Activated CD4-positive, alpha-beta memory T cell treated with anti-CD3 and anti-CD28 coated beads, Interleukin-2, amount 10 ng/mL, durations not matched to agents 7 days and 5 days (primary cell): Measurements from ENCODE around the gene GRK5. TPM values are rescaled to one million over a fixed set of nuclear protein-coding genes. Genes with fewer than 3 reads are reported as not detected.

Experiments
- CTCF ChIA-PET: fragments of 350-600 bp; sonication (Branson Sonifier 250); formaldehyde crosslinking; loops from one replicate; lab custom pipeline; 2021; ENCODE audit warnings: antibody characterized with exemption, inconsistent platforms; lab: Charles Lee
- POLR2A ChIA-PET: fragments of 350-600 bp; sonication (Branson Sonifier 250); formaldehyde crosslinking; loops from one replicate; lab custom pipeline; 2021; ENCODE audit warnings: antibody characterized with exemption; lab: Charles Lee
- DNase-seq: peaks from one replicate; pipeline ENCODE4 v3.0.0-alpha.2; 2020
- H3K27ac Mint-ChIP-seq: one replicate; pipeline ENCODE4 v1.8.0; 2021; ENCODE audit warnings: mild to moderate bottlenecking, mixed read lengths
- H3K27me3 Mint-ChIP-seq: one replicate; pipeline ENCODE4 v1.8.0; 2021; ENCODE audit warnings: mixed read lengths
- H3K36me3 Mint-ChIP-seq: one replicate; pipeline ENCODE4 v1.8.0; 2021; ENCODE audit warnings: low read depth, mixed read lengths
- H3K4me1 Mint-ChIP-seq: one replicate; pipeline ENCODE4 v1.8.0; 2021; ENCODE audit warnings: mixed read lengths
- H3K4me3 Mint-ChIP-seq: one replicate; pipeline ENCODE4 v1.8.0; 2021; ENCODE audit warnings: mild to moderate bottlenecking, mixed read lengths
- H3K9me3 Mint-ChIP-seq: one replicate; pipeline ENCODE4 v1.8.0; 2021; ENCODE audit warnings: mixed read lengths
- total RNA-seq, 2 experiments: library from RNA; stranded (reverse); gene quantifications; one replicate each; pipeline ENCODE4 v1.2.3, GENCODE V29; 2021

GRK5 gene
- total RNA-seq, 2 experiments from 2014 or later = 29.8 to 30.6 TPM

DNA sequence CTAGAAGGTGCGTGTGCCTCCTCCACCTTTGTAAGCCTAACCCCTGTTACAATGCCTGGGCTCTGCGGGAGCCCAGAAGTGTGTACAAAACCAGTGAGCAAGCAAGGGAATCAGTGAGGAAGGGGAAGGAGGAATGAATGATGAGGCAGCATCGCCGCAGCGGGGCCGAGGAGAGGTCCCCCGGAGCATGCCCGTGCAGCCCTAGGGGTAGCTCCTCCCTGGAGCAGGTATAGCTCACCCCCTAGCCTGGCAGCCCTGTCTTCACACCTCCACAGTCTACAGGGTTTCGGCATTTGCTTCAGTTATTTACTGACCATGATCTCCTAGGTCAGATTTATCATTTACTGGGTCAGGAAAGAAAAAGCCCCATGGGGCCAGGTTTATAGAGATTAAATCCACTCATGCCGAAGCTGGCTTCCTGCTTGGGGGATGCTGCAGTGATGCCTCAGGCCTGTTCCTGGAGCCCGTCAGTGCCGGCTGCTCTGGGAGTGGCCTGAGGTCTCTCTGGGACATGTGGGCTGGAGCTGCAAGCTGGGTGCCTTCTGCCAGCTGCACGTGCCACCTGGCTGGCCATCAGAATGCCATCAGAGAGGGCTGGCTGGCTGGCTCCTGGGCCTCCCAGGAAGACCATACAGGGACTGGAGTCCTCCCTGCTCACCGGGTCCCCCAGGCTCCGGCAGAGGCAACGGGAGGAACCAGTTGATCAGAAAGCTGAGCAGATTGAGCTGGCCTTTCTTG lies 138.9 kb downstream of the GRK5 start:
- Mint-ChIP-seq H3K27ac (no peak overlapping the region), H3K4me3 (no peak overlapping the region), H3K36me3 (peaks cover 32% of the 10 kb centered on the region), H3K9me3 (peaks cover 10% of the 10 kb centered on the region), H3K27me3 (no peaks in the 10 kb centered on the region), H3K4me1 (peaks cover 28% of the 10 kb centered on the region)
- CTCF ChIA-PET = no interaction called here
- no peak for DNase-seq
- POLR2A ChIA-PET = no interaction called here

DNA sequence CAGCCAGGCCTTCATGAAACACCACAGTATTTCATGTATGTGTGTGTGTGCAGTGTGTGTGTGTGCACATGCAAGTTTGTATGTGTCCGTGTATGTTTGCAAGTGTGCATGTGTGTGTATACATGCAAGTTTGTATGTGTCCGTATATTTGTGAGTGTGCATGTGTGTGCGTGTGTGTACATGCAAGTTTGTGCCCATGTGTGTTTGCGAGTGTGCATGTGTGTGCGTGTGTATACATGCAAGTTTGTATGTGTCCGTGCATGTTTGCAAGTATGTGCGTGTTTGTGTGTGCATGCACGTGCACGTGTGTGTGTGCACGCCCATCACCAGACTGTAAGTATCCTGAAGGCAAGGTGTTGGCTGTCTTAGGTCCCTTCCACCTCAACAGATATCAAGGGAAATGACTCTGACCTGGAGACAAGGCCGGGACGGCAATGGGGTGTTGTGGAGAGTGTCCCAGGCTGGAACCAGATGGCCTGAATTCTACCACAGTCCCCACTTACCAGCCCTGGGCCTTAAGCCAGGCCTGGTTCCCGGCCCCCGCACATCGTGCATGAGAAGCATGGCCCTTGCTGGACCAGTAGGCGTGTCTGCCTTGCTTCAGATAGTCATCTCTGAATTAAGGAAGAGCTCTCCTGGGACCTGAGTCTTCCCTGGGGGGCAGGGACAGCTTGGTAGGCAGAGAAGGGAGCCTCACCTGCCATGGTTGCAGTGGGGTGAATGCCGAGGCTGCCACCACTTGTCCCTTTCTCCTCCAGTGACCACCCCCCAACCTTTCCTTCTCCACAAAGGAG lies 140.0 kb downstream of the GRK5 start:
- Mint-ChIP-seq H3K36me3 (peaks cover 41% of the 10 kb centered on the region), H3K4me1 (peaks cover 17% of the 10 kb centered on the region), H3K27ac (no peak overlapping the region), H3K27me3 (no peaks in the 10 kb centered on the region), H3K4me3 (no peak overlapping the region), H3K9me3 (peaks cover 18% of the 10 kb centered on the region)
- ChIA-PET CTCF (no interaction called here), POLR2A (no interaction called here)
- DNase-seq = no peak

DNA sequence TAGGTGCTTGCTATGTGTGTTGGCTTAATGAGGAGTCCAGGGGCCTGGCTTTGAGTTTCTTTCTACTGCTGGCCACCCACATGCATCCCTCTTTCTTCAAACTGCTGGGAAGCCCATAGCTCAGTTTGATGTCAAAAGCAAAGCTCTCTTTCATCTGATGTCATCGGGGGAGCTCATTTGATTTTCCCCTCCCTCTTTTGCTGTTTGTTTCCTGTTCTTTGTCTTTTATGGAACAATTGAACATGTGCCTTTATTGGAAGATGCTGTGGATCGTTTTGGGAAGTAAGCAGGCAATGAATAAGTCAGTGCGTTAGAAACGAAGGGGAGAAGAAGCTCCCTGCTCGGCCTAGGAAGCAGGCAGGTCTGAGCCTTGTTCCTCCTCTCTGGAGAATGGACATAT lies 140.7 kb downstream of the GRK5 start:
- peaks cover 18% of the 10 kb centered on the region for H3K9me3 Mint-ChIP-seq

DNA sequence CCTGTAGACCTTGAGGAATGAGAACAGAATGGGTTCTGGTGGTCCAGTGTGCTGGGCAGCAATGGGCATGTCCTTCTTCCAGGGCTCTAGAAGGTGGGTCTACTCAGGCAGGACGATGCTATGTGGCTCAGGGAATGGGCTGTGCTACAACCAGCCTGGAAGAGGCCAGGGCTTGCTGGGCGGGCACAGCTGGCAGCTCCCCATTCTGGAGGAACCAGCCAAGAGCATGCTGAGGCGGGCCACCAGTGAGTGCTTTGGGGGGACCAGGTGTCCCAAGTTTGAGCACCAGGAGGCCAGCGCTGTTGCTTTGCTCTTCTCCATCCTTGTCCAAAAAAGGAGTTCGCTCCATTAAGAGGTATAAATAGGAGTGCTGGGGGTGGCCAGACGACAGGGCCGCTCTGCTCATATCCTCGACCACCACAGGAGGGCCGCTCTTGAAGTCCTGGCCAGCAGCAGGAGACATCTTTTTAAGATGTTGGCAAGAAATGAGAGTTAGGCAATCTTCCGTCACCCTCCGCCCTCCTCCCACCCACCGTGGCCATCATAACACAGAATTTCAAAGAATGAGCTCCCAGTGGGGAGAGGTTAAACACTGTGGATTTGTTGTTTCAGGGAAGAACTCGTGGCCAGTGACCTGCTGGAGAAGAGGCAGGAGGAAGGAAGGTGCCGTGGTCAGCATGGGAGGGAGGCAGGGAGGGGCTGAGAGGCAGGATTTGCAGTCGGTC lies 141.3 kb downstream of the GRK5 start:
- H3K27ac Mint-ChIP-seq = no peak overlapping the region
- no peak for DNase-seq
- no peak overlapping the region for H3K4me3 Mint-ChIP-seq
- ChIA-PET POLR2A (no interaction called here), CTCF (interaction anchor here (0.6 kb wide), 1 partner anchor 700 kb away, joined by 3 read pairs; no protein-coding TSS in a partner anchor)
- no peaks in the 10 kb centered on the region for H3K27me3 Mint-ChIP-seq
- H3K36me3 Mint-ChIP-seq = peaks cover 48% of the 10 kb centered on the region
- H3K4me1 Mint-ChIP-seq = peaks cover 12% of the 10 kb centered on the region
- H3K9me3 Mint-ChIP-seq = peaks cover 18% of the 10 kb centered on the region

More for the DNA sequence above, 140.7 kb downstream of the GRK5 start:
- Mint-ChIP-seq H3K27ac (no peak overlapping the region), H3K36me3 (peaks cover 47% of the 10 kb centered on the region), H3K4me1 (peaks cover 12% of the 10 kb centered on the region), H3K27me3 (no peaks in the 10 kb centered on the region), H3K4me3 (no peak overlapping the region)
- ChIA-PET CTCF (interaction anchor here (0.6 kb wide), 1 partner anchor 700 kb away, joined by 3 read pairs; no protein-coding TSS in a partner anchor), POLR2A (no interaction called here)
- no peak for DNase-seq

DNA sequence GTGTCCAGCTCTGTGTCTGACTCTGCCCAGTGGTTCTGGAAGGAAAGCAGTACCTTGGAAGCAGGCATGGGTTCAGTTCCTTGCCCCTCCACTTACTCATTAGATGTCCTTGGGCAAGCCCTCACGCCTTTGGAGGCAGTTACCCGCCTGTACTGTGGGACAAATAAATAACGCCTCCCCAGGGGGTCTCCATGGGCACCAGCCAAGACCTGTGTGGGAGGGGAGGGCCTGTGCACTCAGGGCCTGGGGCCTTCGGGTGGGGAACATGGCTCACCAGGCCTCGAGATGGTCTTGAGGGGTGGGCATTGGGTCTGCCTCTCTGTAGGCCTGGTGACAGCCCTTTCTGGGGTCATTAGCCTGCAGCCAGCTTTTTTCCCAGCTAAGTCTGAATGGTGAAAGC lies 142.0 kb downstream of the GRK5 start:
- H3K27ac Mint-ChIP-seq = no peak overlapping the region
- DNase-seq = no peak
- peaks cover 18% of the 10 kb centered on the region for H3K9me3 Mint-ChIP-seq
- CTCF ChIA-PET = no interaction called here
- H3K4me1 Mint-ChIP-seq = peaks cover 9% of the 10 kb centered on the region
- H3K36me3 Mint-ChIP-seq = peaks cover 46% of the 10 kb centered on the region
- H3K27me3 Mint-ChIP-seq = no peaks in the 10 kb centered on the region
- no peak overlapping the region for H3K4me3 Mint-ChIP-seq
- POLR2A ChIA-PET = no interaction called here

GRCh38 chr10:119349937-119350501 lies 142.6 kb downstream of the GRK5 start:
- DNase-seq = no peak
- Mint-ChIP-seq H3K27me3 (no peaks in the 10 kb centered on the region), H3K36me3 (peaks cover 44% of the 10 kb centered on the region), H3K4me1 (peaks cover 5% of the 10 kb centered on the region), H3K9me3 (peaks cover 20% of the 10 kb centered on the region), H3K4me3 (no peak overlapping the region), H3K27ac (no peak overlapping the region)
- CTCF ChIA-PET = no interaction called here
- POLR2A ChIA-PET = interaction anchor here (0.6 kb wide), 1 partner anchor 11 kb away, joined by 3 read pairs; no protein-coding TSS in a partner anchor

DNA sequence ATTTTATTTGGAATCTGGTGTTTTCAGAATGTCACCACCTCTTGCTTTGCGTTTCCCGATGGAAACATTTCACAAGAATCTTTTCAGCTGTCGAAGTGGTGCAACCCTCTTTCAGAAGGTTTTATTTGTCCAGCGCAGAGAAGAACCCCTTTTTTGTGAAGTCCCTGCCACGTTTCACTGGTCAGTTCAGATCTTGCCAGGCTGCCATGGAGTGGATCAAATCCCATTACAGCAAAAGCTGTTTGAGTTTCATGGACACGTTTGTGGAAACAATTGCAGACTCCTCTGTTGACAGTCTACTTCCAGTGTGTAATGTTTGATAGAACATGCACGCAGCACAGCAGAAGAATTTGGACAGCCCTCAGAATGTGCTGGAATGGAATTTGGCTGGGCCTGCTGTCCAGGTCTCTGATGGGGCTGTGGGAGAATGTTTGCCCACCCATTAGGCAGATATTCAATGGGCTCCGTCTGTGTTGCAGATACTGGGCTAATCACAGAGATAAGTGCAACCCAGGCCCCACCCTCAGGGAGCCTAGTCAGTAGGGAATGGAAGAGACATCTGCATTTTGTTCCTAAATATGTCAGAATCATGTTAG lies 143.2 kb downstream of the GRK5 start:
- Mint-ChIP-seq H3K27ac (no peak overlapping the region), H3K4me1 (no peaks in the 10 kb centered on the region), H3K9me3 (peaks cover 21% of the 10 kb centered on the region), H3K36me3 (peaks cover 45% of the 10 kb centered on the region), H3K27me3 (no peaks in the 10 kb centered on the region), H3K4me3 (no peak overlapping the region)
- no peak for DNase-seq
- CTCF ChIA-PET = no interaction called here
- POLR2A ChIA-PET = interaction anchor here (0.6 kb wide), 1 partner anchor 11 kb away, joined by 3 read pairs; no protein-coding TSS in a partner anchor

- Mint-ChIP-seq H3K27ac (no peak overlapping the region), H3K4me3 (no peak overlapping the region), H3K4me1 (no peaks in the 10 kb centered on the region), H3K36me3 (peaks cover 51% of the 10 kb centered on the region), H3K9me3 (peaks cover 26% of the 10 kb centered on the region), H3K27me3 (no peaks in the 10 kb centered on the region)
- DNase-seq = no peak
- ChIA-PET POLR2A (no interaction called here), CTCF (interaction anchor here (1.3 to 1.6 kb wide), 2 partner anchors 67 to 152 kb away, joined by 4 read pairs; no protein-coding TSS in a partner anchor)
Observed at GRCh38 chr10:119351189-119351588, 143.8 kb downstream of the GRK5 start.

DNA sequence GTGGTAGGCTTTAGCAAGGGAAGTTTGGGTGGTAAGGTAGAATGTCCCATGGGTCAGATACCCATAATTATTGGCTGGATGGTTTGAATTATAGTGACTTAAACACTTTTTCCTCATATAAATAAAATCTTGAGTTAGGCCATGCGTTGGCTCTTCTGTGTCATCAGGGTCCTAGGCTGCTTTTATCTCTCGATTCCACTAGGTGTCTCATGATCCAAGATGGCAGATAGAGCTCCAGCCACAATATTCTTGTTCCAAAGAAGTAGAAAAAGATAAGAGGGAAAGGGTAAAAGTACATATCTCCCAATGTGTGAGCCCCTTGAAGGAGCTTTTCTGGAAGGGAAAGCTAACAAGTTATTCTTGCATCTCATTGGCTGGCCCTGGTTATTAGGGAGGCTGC lies 144.7 kb downstream of the GRK5 start:
- Mint-ChIP-seq H3K9me3 (peaks cover 35% of the 10 kb centered on the region), H3K36me3 (peaks cover 59% of the 10 kb centered on the region), H3K4me1 (no peaks in the 10 kb centered on the region), H3K27ac (no peak overlapping the region), H3K27me3 (no peaks in the 10 kb centered on the region), H3K4me3 (no peak overlapping the region)
- DNase-seq = no peak
- ChIA-PET CTCF (interaction anchor here (0.6 to 1.8 kb wide), 4 partner anchors 12 to 197 kb away, joined by 4 read pairs; no protein-coding TSS in a partner anchor), POLR2A (no interaction called here)

GRCh38 chr10:119352807-119353206 lies 145.4 kb downstream of the GRK5 start:
- Mint-ChIP-seq H3K4me3 (no peak overlapping the region), H3K27me3 (no peaks in the 10 kb centered on the region), H3K9me3 (peaks cover 40% of the 10 kb centered on the region), H3K4me1 (no peaks in the 10 kb centered on the region), H3K27ac (no peak overlapping the region), H3K36me3 (peaks cover 56% of the 10 kb centered on the region)
- ChIA-PET POLR2A (no interaction called here), CTCF (interaction anchor here (1.6 to 1.8 kb wide), 2 partner anchors 13 to 154 kb away, joined by 4 read pairs; no protein-coding TSS in a partner anchor)
- no peak for DNase-seq

DNA sequence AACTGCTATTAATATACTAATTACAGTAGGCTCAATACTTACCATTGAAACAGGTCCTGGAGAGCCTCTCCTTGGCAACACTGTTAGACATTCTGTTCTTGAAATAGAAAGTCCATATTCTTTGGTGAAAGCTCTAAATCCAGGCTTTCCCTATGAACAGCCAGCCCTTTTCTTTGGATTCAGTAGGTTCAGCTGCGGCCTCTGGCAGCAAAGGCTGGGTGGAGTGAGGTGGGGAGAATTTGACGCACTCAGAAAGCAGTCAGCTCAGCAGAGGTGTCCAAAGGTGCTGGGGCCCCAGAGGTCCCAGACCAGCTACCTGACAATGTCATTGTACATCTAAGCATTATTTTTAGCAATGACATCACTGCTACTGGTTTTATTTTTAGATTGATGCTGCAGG lies 146.1 kb downstream of the GRK5 start:
- CTCF ChIA-PET = interaction anchor here (1.8 kb wide), 1 partner anchor 14 kb away, joined by 4 read pairs; no protein-coding TSS in a partner anchor

GRCh38 chr10:119355930-119356329 lies 148.6 kb downstream of the GRK5 start:
- H3K36me3 Mint-ChIP-seq = peaks cover 53% of the 10 kb centered on the region
- H3K27me3 Mint-ChIP-seq = no peaks in the 10 kb centered on the region
- H3K4me3 Mint-ChIP-seq = no peak overlapping the region
- no peak for DNase-seq
- H3K27ac Mint-ChIP-seq = no peak overlapping the region
- H3K9me3 Mint-ChIP-seq = peaks cover 46% of the 10 kb centered on the region
- CTCF ChIA-PET = no interaction called here
- peaks cover 16% of the 10 kb centered on the region for H3K4me1 Mint-ChIP-seq
- POLR2A ChIA-PET = no interaction called here

More for the DNA sequence above, 146.1 kb downstream of the GRK5 start:
- Mint-ChIP-seq H3K36me3 (peaks cover 51% of the 10 kb centered on the region), H3K9me3 (peaks cover 41% of the 10 kb centered on the region), H3K4me3 (no peak overlapping the region), H3K27ac (no peak overlapping the region), H3K27me3 (no peaks in the 10 kb centered on the region), H3K4me1 (no peaks in the 10 kb centered on the region)
- DNase-seq = no peak
- POLR2A ChIA-PET = no interaction called here
